A673 (cell line): ENCODE results near the gene TIGD3. TPM values are rescaled to one million over a fixed set of nuclear protein-coding genes. Genes with fewer than 3 reads are reported as not detected.

Experiments
- BruUV-seq: library from RNA; stranded (reverse); fragments of 400-500 nt; replicated peaks from 2 replicates; lab custom pipeline; 2021; lab: Mats Ljungman, UMichigan
- CTCF ChIA-PET: fragments of 300-600 bp; sonication (Branson Sonifier 250); formaldehyde crosslinking; loops from one replicate; lab custom pipeline; 2022; ENCODE audit warnings: antibody characterized with exemption; lab: Charles Lee
- POLR2A ChIA-PET: fragments of 300-600 bp; sonication (Branson Sonifier 250); formaldehyde crosslinking; loops from one replicate; lab custom pipeline; 2022; ENCODE audit warnings: antibody characterized with exemption; ENCODE audit not compliant: low non-redundant PET; lab: Charles Lee
- DNase-seq: peaks from one replicate; pipeline ENCODE4 v3.0.0-alpha.2; 2015; ENCODE audit warnings: low spot score
- H3K27ac ChIP-seq: fragments of 200-600 bp; sonication (generic); 2 replicates; pipeline ENCODE4 v1.5.1; 2016; ENCODE audit warnings: mixed run types, low read depth, mild to moderate bottlenecking, mixed read lengths, antibody characterized with exemption, low read length; ENCODE audit not compliant: poor library complexity, severe bottlenecking
- H3K27me3 ChIP-seq: fragments of 200-600 bp; sonication (generic); replicated peaks from 2 replicates; pipeline ENCODE4 v1.6.1; 2017; ENCODE audit warnings: mixed run types, low read depth, mild to moderate bottlenecking, mixed read lengths, antibody characterized with exemption, low read length; ENCODE audit not compliant: insufficient read depth, poor library complexity
- H3K36me3 ChIP-seq: fragments of 200-600 bp; sonication (generic); 2 replicates; pipeline ENCODE4 v1.6.1; 2016; ENCODE audit warnings: mixed run types, mild to moderate bottlenecking, mixed read lengths, antibody characterized with exemption, low read length; ENCODE audit not compliant: insufficient read depth, poor library complexity, severe bottlenecking
- H3K4me1 ChIP-seq: fragments of 200-600 bp; sonication (generic); 2 replicates; pipeline ENCODE4 v1.6.1; 2017; ENCODE audit warnings: mixed run types, mild to moderate bottlenecking, mixed read lengths, antibody characterized with exemption, low read length; ENCODE audit not compliant: insufficient read depth, poor library complexity, severe bottlenecking
- H3K4me3 ChIP-seq: fragments of 200-600 bp; sonication (generic); 2 replicates; pipeline ENCODE4 v1.5.1; 2016; ENCODE audit warnings: low read depth, mixed run types, mild to moderate bottlenecking, mixed read lengths, low read length; ENCODE audit not compliant: poor library complexity, severe bottlenecking
- H3K9me3 ChIP-seq: fragments of 200-600 bp; sonication (generic); 2 replicates; pipeline ENCODE4 v1.6.1; 2016; ENCODE audit warnings: mixed run types, low read depth, mild to moderate bottlenecking, mixed read lengths, antibody characterized with exemption, low read length; ENCODE audit not compliant: poor library complexity, severe bottlenecking
- EZH2 ChIP-seq: fragments of 200-600 bp; sonication (generic); IDR thresholded peaks from 2 replicates; pipeline ENCODE4 v1.6.1; 2017; ENCODE audit warnings: borderline replicate concordance, low read depth, mild to moderate bottlenecking, mixed read lengths, antibody characterized with exemption, low read length; ENCODE audit not compliant: poor library complexity, severe bottlenecking
- intact Hi-C: fragments of 100-400 bp; cut with micrococcal nuclease; formaldehyde crosslinking; loops from one replicate; pipeline ENCODE4 v1.10.0; 2022; ENCODE audit not compliant: unreplicated experiment
- total RNA-seq: library from RNA; stranded (reverse); gene quantifications from 2 replicates; pipeline ENCODE4 v1.2.3, GENCODE V29; 2021
- TF ChIP-seq, protein P1 (sequence below): fragments of 300-800, 200-600 bp; sonication (generic); conservative IDR thresholded peaks from 2 replicates; pipeline ENCODE4 v1.5.1; 2017; ENCODE audit warnings: low read depth, mild to moderate bottlenecking, antibody characterized with exemption, low read length, moderate library complexity, mixed read lengths

Gene TIGD3
- total RNA-seq, 1 experiment from 2014 or later = 2.3 TPM

DNA sequence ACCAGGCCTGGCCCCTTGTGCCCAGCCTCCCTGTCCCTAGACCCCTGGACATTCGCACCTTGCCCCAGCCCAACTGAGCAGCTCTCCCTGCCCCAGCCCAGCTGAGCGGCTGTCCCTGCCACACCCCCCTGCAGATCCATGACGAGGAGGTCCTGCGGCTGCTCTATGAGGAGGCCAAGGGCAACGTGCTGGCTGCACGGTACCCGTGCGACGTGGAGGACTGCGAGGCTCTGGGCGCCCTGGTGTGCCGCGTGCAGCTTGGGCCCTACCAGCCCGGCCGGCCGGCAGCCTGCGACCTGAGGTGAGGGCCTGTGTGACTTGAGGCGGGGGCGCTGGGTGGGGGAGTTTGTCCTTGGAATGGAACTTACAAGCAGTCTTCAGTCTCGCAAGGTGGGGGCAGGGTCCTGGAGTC is 39.6 kb downstream of the TIGD3 start:
- H3K36me3 ChIP-seq = peaks cover 34% of the 10 kb centered on the region
- CTCF ChIA-PET = no interaction called here
- intact Hi-C loops = no loop called here
- no peak for TF ChIP-seq EZH2
- TF ChIP-seq, protein P1, sequence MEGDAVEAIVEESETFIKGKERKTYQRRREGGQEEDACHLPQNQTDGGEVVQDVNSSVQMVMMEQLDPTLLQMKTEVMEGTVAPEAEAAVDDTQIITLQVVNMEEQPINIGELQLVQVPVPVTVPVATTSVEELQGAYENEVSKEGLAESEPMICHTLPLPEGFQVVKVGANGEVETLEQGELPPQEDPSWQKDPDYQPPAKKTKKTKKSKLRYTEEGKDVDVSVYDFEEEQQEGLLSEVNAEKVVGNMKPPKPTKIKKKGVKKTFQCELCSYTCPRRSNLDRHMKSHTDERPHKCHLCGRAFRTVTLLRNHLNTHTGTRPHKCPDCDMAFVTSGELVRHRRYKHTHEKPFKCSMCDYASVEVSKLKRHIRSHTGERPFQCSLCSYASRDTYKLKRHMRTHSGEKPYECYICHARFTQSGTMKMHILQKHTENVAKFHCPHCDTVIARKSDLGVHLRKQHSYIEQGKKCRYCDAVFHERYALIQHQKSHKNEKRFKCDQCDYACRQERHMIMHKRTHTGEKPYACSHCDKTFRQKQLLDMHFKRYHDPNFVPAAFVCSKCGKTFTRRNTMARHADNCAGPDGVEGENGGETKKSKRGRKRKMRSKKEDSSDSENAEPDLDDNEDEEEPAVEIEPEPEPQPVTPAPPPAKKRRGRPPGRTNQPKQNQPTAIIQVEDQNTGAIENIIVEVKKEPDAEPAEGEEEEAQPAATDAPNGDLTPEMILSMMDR = no peak
- no peaks in the 10 kb centered on the region for H3K27me3 ChIP-seq
- POLR2A ChIA-PET = no interaction called here
- no TSS peak for BruUV-seq
- H3K9me3 ChIP-seq = no peaks in the 10 kb centered on the region
- no peak for DNase-seq
- peak overlapping the region; percentile 5 for H3K27ac ChIP-seq
- H3K4me1 ChIP-seq = peaks cover 21% of the 10 kb centered on the region
- H3K4me3 ChIP-seq = no peak overlapping the region

DNA sequence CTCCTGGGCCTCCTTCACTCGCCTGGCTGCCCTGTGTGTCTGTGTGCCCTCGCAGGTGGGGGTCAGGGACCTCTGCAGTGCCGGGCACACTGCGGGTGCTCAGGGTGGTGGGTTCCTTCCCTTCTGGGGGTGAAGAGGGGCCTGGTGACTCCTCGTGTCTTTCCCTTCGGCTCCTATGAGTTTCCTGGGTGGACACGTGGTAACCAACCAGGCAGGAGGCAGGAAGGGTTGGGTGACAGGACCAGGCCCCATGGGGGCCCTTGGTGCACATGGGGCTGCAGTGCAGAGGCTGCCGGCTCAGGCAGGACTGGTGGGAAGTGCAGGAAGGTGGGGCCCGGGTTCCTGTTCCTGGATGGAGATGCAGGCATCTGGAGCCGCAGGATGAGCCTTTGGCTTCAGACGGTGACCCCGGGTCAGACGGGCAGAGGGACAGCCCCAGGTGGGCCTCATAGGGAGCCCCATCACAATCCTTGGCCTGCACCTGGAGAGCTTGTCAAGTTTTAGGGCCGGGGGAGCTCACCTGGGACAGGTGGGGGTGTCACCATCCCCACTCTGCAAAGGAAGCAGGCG is 41.5 kb downstream of the TIGD3 start:
- Histone ChIP-seq H3K4me1 (peaks cover 3% of the 10 kb centered on the region), H3K27me3 (no peaks in the 10 kb centered on the region), H3K4me3 (no peak overlapping the region), H3K27ac (peak overlapping the region; percentile 16), H3K36me3 (peaks cover 48% of the 10 kb centered on the region), H3K9me3 (no peaks in the 10 kb centered on the region)
- intact Hi-C loops = no loop called here
- CTCF ChIA-PET = no interaction called here
- no peak for DNase-seq
- no peak for TF ChIP-seq EZH2
- TF ChIP-seq, protein P1 = no peak
- POLR2A ChIA-PET = no interaction called here
- no TSS peak for BruUV-seq

DNA sequence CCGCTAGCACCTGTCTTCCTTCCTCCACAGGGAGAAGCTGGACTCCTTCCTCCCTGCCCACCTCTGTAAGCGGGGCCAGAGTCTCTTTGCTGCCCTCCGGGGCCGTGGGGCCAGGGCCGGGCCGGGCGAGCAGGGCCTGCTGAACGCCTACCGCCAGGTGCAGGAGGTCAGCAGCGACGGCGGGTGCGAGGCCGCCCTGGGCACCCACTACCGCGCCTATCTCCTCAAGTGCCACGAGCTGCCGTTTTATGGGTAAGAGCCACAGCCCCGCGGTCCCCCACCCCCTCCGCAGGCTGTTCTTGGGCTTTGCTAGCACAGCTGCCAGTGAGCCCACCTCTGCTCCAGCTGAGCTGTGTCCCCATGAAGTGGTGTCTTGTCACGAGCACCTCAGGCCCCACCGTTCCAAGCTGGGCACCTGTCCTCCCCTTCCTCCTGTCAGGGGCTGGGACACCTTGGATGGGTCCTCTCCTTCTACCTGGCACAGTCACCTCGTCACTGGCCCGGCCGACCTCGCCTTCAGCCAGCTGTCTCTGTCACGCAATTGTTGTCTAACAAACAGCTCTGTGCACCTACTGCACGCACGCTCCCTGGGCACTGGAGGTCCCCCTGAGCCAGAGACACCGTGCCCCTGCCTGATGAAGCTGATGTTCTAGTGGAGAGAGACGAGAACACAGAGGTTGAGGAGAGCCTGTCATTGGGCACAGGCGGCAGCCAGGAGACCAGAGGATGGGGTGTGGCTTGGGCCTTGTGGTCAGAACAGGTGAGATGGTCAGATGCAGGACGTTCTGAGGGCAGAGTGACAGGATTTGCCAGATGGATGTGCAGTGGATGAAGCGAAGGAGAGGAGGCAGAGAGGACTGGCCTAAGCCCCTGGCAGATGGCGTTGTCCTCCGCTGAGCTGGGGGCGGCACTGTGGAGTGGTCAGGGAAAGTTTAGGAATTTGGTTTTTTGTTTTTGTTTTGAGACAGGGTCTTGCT is 42.5 kb downstream of the TIGD3 start:
- Histone ChIP-seq H3K27me3 (no peaks in the 10 kb centered on the region), H3K36me3 (peaks cover 48% of the 10 kb centered on the region), H3K9me3 (no peaks in the 10 kb centered on the region), H3K27ac (no peak overlapping the region), H3K4me1 (no peaks in the 10 kb centered on the region), H3K4me3 (no peak overlapping the region)
- TF ChIP-seq, protein P1 = no peak
- TF ChIP-seq EZH2 = no peak
- BruUV-seq = no TSS peak
- intact Hi-C loops = no loop called here
- POLR2A ChIA-PET = no interaction called here
- DNase-seq = no peak
- CTCF ChIA-PET = interaction anchor here (0.6 kb wide), 1 partner anchor 175 kb away, joined by 8 read pairs; the partner anchor contains the start of gene FAM89B
